Thyroid gland (tissue), 4 donors: ENCODE measurements around the gene MYMX. TPM values are rescaled to one million over a fixed set of nuclear protein-coding genes. Genes with fewer than 3 reads are reported as not detected.
A peak's percentile ranks its signal among the peaks of the same experiment; 100 is the strongest.

Experiments used
- DNase-seq, 2 donors: peaks; one replicate each; pipeline ENCODE4 v3.0.0-alpha.2; 2019
- H3K27ac ChIP-seq, 3 donors: fragments of 200-600 bp; sonication (generic); 1 replicate in 2 of 3; 2 replicates in 1 of 3; pipeline ENCODE4 v1.5.1; 2016 to 2019; ENCODE audit warnings: mild to moderate bottlenecking in 1 of 3, moderate library complexity in 1 of 3
- H3K27me3 ChIP-seq: fragments of 200-600 bp; sonication (generic); one replicate; pipeline ENCODE4 v1.5.1; 2019
- H3K36me3 ChIP-seq, 2 donors: fragments of 200-600 bp; sonication (generic); one replicate each; pipeline ENCODE4 v1.5.1; 2016 to 2019
- H3K4me1 ChIP-seq, 2 donors: fragments of 200-600 bp; sonication (generic); one replicate each; pipeline ENCODE4 v1.5.1; 2017 to 2019
- H3K4me3 ChIP-seq, 3 donors: fragments of 200-600 bp; sonication (generic); replicated peaks in 1 of 3; 1 replicate in 2 of 3; 2 replicates in 1 of 3; pipeline ENCODE4 v1.5.1; 2016; ENCODE audit warnings: mild to moderate bottlenecking in 1 of 3
- H3K9me3 ChIP-seq: fragments of 200-600 bp; sonication (generic); one replicate; pipeline ENCODE4 v1.5.1; 2017
- CTCF ChIP-seq, 6 experiments: fragments of 200-600 bp in 3 of 6; fragments of 450-650 bp in 3 of 6; sonication (generic) in 3 of 6; IDR thresholded peaks; one replicate each; pipeline ENCODE4 v1.5.1; 2016 to 2019; ENCODE audit warnings: antibody characterized with exemption in 6 of 6, mild to moderate bottlenecking in 2 of 6, inconsistent platforms in 1 of 6, moderate library complexity in 1 of 6
- POLR2A ChIP-seq, 2 donors: fragments of 450-650 bp; IDR thresholded peaks; one replicate each; pipeline ENCODE4 v1.6.1; 2017; ENCODE audit warnings: antibody characterized with exemption in 2 of 2, mild to moderate bottlenecking in 2 of 2, moderate library complexity in 1 of 2
- WGBS, 2 donors: methylation state at CpG; one replicate each; pipeline ENCODE4 v1.1.5; 2017; 5-methylcytosine and 5-hydroxymethylcytosine counted together
- intact Hi-C: fragments of 100-400 bp; cut with DNase I; formaldehyde crosslinking; loops from one replicate; pipeline ENCODE4 v1.15.1; 2023
- total RNA-seq, 4 donors: library from RNA; depleted of rRNA; stranded (reverse); fragments of >200 nt; gene quantifications; one replicate each; pipeline ENCODE4 v1.2.3, GENCODE V29; 2016

The MYMX gene
- total RNA-seq, 4 donors from 2014 or later, result not detected

GRCh38 chr6:44262467-44263353 is 46.0 kb downstream of the MYMX start:
- Histone ChIP-seq H3K36me3 (peaks cover 0 to 4% of the 10 kb centered on the region in 2 donors), H3K27me3 (no peaks in the 10 kb centered on the region), H3K4me1 (peaks cover 27 to 33% of the 10 kb centered on the region in 2 donors), H3K27ac (no peak overlapping the region), H3K4me3 (no peak overlapping the region), H3K9me3 (no peaks in the 10 kb centered on the region)
- intact Hi-C loops, result no loop called here
- whole genome bisulfite sequencing, 2 donors, result 65 to 86% methylated on average over 6 to 7 of the region's 7 CpGs
- no peak for DNase-seq
- TF ChIP-seq CTCF (IDR thresholded peaks at IDR 0.05) (no peak), POLR2A (IDR thresholded peaks at IDR 0.05) (no peak)

- Histone ChIP-seq H3K4me1 (peaks cover 27 to 29% of the 10 kb centered on the region in 2 donors), H3K27me3 (no peaks in the 10 kb centered on the region), H3K9me3 (no peaks in the 10 kb centered on the region), H3K36me3 (peaks cover 0 to 4% of the 10 kb centered on the region in 2 donors), H3K27ac (no peak overlapping the region), H3K4me3 (no peak overlapping the region)
- WGBS, 2 donors, result 67 to 72% methylated on average over 9 of the region's 9 CpGs
- intact Hi-C loops, result no loop called here
- TF ChIP-seq POLR2A (IDR thresholded peaks at IDR 0.05) (no peak), CTCF (IDR thresholded peaks at IDR 0.05) (no peak)
- DNase-seq, result no peak
Measured at GRCh38 chr6:44263354-44264100, 46.8 kb downstream of the MYMX start.

GRCh38 chr6:44264154-44265006 is 47.7 kb downstream of the MYMX start:
- 17 to 20% methylated on average over 10 to 13 of the region's 13 CpGs for WGBS, 2 donors
- peak overlapping the region; percentile 77 to 83 (median 82) for H3K4me3 ChIP-seq
- no peak for DNase-seq

More at GRCh38 chr6:44264154-44265006, 47.7 kb downstream of the MYMX start:
- H3K27ac ChIP-seq, result peak overlapping the region in 2 of 3 donors; percentile 81 to 90
- H3K9me3 ChIP-seq, result no peaks in the 10 kb centered on the region
- H3K4me1 ChIP-seq, result peaks cover 27 to 29% of the 10 kb centered on the region in 2 donors
- no peaks in the 10 kb centered on the region for H3K27me3 ChIP-seq
- intact Hi-C loops, result loop anchor here (5.0 kb wide), 1 partner anchor 118 kb away; no protein-coding TSS in a partner anchor
- peaks cover 0 to 4% of the 10 kb centered on the region in 2 donors for H3K36me3 ChIP-seq
- TF ChIP-seq POLR2A (IDR thresholded peaks at IDR 0.05), result no peak
- TF ChIP-seq CTCF (IDR thresholded peaks at IDR 0.05), result no peak
